GM23338 (cell line): ENCODE results near the gene MICAL1. TPM values are rescaled to one million over a fixed set of nuclear protein-coding genes. Genes with fewer than 3 reads are reported as not detected.

Experiments used
- ATAC-seq: fragments of 200-7000 bp; cut with Tn5 transposase; 3 replicates; pipeline ENCODE4 v1.9.1; 2020
- DNase-seq: peaks from one replicate; pipeline ENCODE4 v3.0.0-alpha.2; 2015; ENCODE audit warnings: low spot score
- H2AFZ ChIP-seq: fragments of 200-600 bp; sonication (generic); 2 replicates; pipeline ENCODE4 v1.8.0; 2016; ENCODE audit warnings: antibody characterized with exemption, mild to moderate bottlenecking, moderate library complexity
- H3F3A ChIP-seq: fragments of 200-600 bp; sonication (generic); replicated peaks from 2 replicates; pipeline ENCODE4 v1.8.0; 2017; ENCODE audit warnings: antibody characterized with exemption, mixed run types, low read depth
- H3K27ac ChIP-seq: fragments of 200-600 bp; sonication (generic); 2 replicates; pipeline ENCODE4 v1.6.1; 2016; ENCODE audit warnings: low read depth
- H3K27me3 ChIP-seq: fragments of 200-600 bp; sonication (generic); 2 replicates; pipeline ENCODE4 v1.8.0; 2016; ENCODE audit warnings: mild to moderate bottlenecking, mixed run types, moderate library complexity; ENCODE audit not compliant: insufficient read depth
- H3K36me3 ChIP-seq: fragments of 200-600 bp; sonication (generic); 2 replicates; pipeline ENCODE4 v1.8.0; 2016; ENCODE audit warnings: mild to moderate bottlenecking; ENCODE audit not compliant: insufficient read depth
- H3K4me1 ChIP-seq: fragments of 200-600 bp; sonication (generic); 2 replicates; pipeline ENCODE4 v1.8.0; 2016; ENCODE audit warnings: mild to moderate bottlenecking, moderate library complexity; ENCODE audit not compliant: insufficient read depth
- H3K4me2 ChIP-seq: fragments of 200-600 bp; sonication (generic); 2 replicates; pipeline ENCODE4 v1.7.1; 2017; ENCODE audit warnings: mixed run types
- H3K4me3 ChIP-seq: fragments of 200-600 bp; sonication (generic); 2 replicates; pipeline ENCODE4 v1.6.1; 2016; ENCODE audit warnings: mixed run types
- H3K79me2 ChIP-seq: fragments of 200-600 bp; sonication (generic); replicated peaks from 2 replicates; pipeline ENCODE4 v1.8.0; 2017; ENCODE audit warnings: mild to moderate bottlenecking; ENCODE audit not compliant: insufficient read depth
- H3K9me2 ChIP-seq: fragments of 200-600 bp; sonication (generic); 2 replicates; pipeline ENCODE4 v1.8.0; 2017; ENCODE audit not compliant: insufficient read depth
- H4K20me1 ChIP-seq: fragments of 200-600 bp; sonication (generic); replicated peaks from 2 replicates; pipeline ENCODE4 v1.8.0; 2017; ENCODE audit warnings: mild to moderate bottlenecking; ENCODE audit not compliant: insufficient read depth
- H3K27ac Mint-ChIP-seq: 2 replicates; pipeline ENCODE4 v1.8.0; 2020; ENCODE audit warnings: inconsistent platforms, mild to moderate bottlenecking, moderate library complexity, mixed read lengths
- H3K27me3 Mint-ChIP-seq: 3 replicates; pipeline ENCODE4 v1.8.0; 2022; ENCODE audit warnings: low read depth, mild to moderate bottlenecking, moderate library complexity, mixed read lengths, inconsistent platforms; ENCODE audit not compliant: insufficient read depth, poor library complexity
- H3K36me3 Mint-ChIP-seq: 3 replicates; pipeline ENCODE4 v1.8.0; 2021; ENCODE audit warnings: low read depth, mild to moderate bottlenecking, inconsistent platforms, moderate library complexity, mixed read lengths
- H3K4me1 Mint-ChIP-seq: 3 replicates; pipeline ENCODE4 v1.8.0; 2020; ENCODE audit warnings: mild to moderate bottlenecking, inconsistent platforms, mixed read lengths
- H3K4me3 Mint-ChIP-seq: 3 replicates; pipeline ENCODE4 v1.8.0; 2021; ENCODE audit warnings: moderate library complexity, mild to moderate bottlenecking, inconsistent platforms, mixed read lengths
- H3K9me3 Mint-ChIP-seq: 3 replicates; pipeline ENCODE4 v1.8.0; 2020; ENCODE audit warnings: moderate library complexity, mild to moderate bottlenecking, inconsistent platforms, mixed read lengths
- CREB1 ChIP-seq: fragments of 250-450 bp; sonication (Bioruptor Pico); IDR thresholded peaks from 2 replicates; pipeline ENCODE4 v1.5.0; 2020; ENCODE audit warnings: low read depth, mild to moderate bottlenecking, moderate library complexity
- CTCF ChIP-seq, 2 experiments: fragments of 200-600 bp in 1 of 2; sonication (generic) in 1 of 2; conservative IDR thresholded peaks; 2 replicates each; pipeline versions ENCODE4 v1.5.1 to v1.6.1; 2016 to 2017; ENCODE audit warnings: antibody characterized with exemption in 2 of 2, low read depth in 2 of 2, mild to moderate bottlenecking in 2 of 2, moderate library complexity in 1 of 2
- EZH2 ChIP-seq: fragments of 200-600 bp; sonication (generic); IDR thresholded peaks from one replicate; pipeline ENCODE4 v1.8.0; 2017; ENCODE audit warnings: antibody characterized with exemption, mild to moderate bottlenecking, low read depth; ENCODE audit not compliant: unreplicated experiment
- EZH2phosphoT487 ChIP-seq: fragments of 200-600 bp; sonication (generic); IDR thresholded peaks from one replicate; pipeline ENCODE4 v1.8.1; 2018; ENCODE audit warnings: antibody characterized with exemption; ENCODE audit not compliant: unreplicated experiment
- JUNB ChIP-seq: IDR thresholded peaks from one replicate; pipeline ENCODE4 v1.6.1; 2016; ENCODE audit warnings: antibody characterized with exemption; ENCODE audit not compliant: unreplicated experiment
- NANOG ChIP-seq: IDR thresholded peaks from 2 replicates; pipeline ENCODE4 v1.6.1; 2016; ENCODE audit warnings: antibody characterized with exemption, borderline replicate concordance
- POLR2AphosphoS5 ChIP-seq: IDR thresholded peaks from 2 replicates; pipeline ENCODE4 v1.6.1; 2016; ENCODE audit warnings: antibody characterized with exemption, low read depth
- REST ChIP-seq: IDR thresholded peaks from one replicate; pipeline ENCODE4 v1.6.1; 2018; ENCODE audit warnings: antibody characterized with exemption; ENCODE audit not compliant: unreplicated experiment
- STAT1 ChIP-seq: IDR thresholded peaks from one replicate; pipeline ENCODE4 v1.6.1; 2016; ENCODE audit warnings: antibody characterized with exemption; ENCODE audit not compliant: unreplicated experiment
- ZNF114 ChIP-seq: fragments of 250-450 bp; sonication (Bioruptor Pico); IDR thresholded peaks from 2 replicates; pipeline ENCODE4 v1.5.0; 2020; ENCODE audit warnings: mild to moderate bottlenecking, moderate library complexity
- ZNF331 ChIP-seq: fragments of 250-450 bp; sonication (Bioruptor Pico); IDR thresholded peaks from 2 replicates; pipeline ENCODE4 v1.5.0; 2020; ENCODE audit warnings: low read depth, mild to moderate bottlenecking, moderate library complexity
- ZNF462 ChIP-seq: fragments of 250-450 bp; sonication (Bioruptor Pico); IDR thresholded peaks from 2 replicates; pipeline ENCODE4 v1.5.0; 2020; ENCODE audit warnings: mild to moderate bottlenecking, moderate library complexity
- polyA plus RNA-seq: library from polyadenylated mRNA; unstranded; fragments of >200 nt; fragmentation: Nextera tagmentation; extraction: Ambion mirVana; gene quantifications from 2 replicates; pipeline ENCODE4 v1.2.1, GENCODE V29; 2016
- total RNA-seq: library from RNA; depleted of rRNA; stranded (reverse); fragments of >200 nt; shearing (Covaris generic); gene quantifications from 2 replicates; pipeline ENCODE4 v1.2.3, GENCODE V29; 2014

MICAL1 gene
- total and polyA plus RNA-seq, 2 experiments from 2014 or later: 27.8 to 77.8 TPM

- no peak for TF ChIP-seq CTCF (conservative IDR thresholded peaks at IDR 0.05; ENCODE audit: low read depth in 2 of 2)
Measured at GRCh38 chr6:109434456-109434855, 21.1 kb downstream of the MICAL1 start (continued).

- Mint-ChIP-seq H3K4me3 (no peak overlapping the region), H3K4me1 (no peaks in the 10 kb centered on the region), H3K9me3 (no peaks in the 10 kb centered on the region), H3K36me3 (no peaks in the 10 kb centered on the region), H3K27ac (no peak overlapping the region), H3K27me3 (no peaks in the 10 kb centered on the region)
- ATAC-seq (no peak), DNase-seq (no peak)
- Histone ChIP-seq H3K4me3 (no peak overlapping the region), H3K79me2 (no peaks in the 10 kb centered on the region), H3K27me3 (no peaks in the 10 kb centered on the region), H3K4me1 (no peaks in the 10 kb centered on the region), H3K27ac (no peak overlapping the region), H3K4me2 (no peak overlapping the region), H3K9me2 (no peaks in the 10 kb centered on the region), H3F3A (no peaks in the 10 kb centered on the region), H4K20me1 (no peaks in the 10 kb centered on the region), H3K36me3 (no peaks in the 10 kb centered on the region), H2AFZ (no peak overlapping the region)
- TF ChIP-seq ZNF331 (CRISPR knock-in tag) (no peak), EZH2phosphoT487 (no peak), JUNB (no peak), NANOG (no peak), ZNF114 (CRISPR knock-in tag) (no peak), STAT1 (no peak), EZH2 (no peak), CTCF (conservative IDR thresholded peaks at IDR 0.05; ENCODE audit: low read depth in 2 of 2) (no peak), REST (no peak), CREB1 (CRISPR knock-in tag) (no peak), POLR2AphosphoS5 (no peak), ZNF462 (no peak)
Measured at GRCh38 chr6:109429496-109429895, 26.1 kb downstream of the MICAL1 start.
